Measurements from ENCODE around the gene RAD51B.
"Not testable (repeated sequence)": the region's sequence is repeated elsewhere in the genome, so short reads cannot be mapped to it uniquely, and the experiment has no call there.

RAD51B gene

DNA sequence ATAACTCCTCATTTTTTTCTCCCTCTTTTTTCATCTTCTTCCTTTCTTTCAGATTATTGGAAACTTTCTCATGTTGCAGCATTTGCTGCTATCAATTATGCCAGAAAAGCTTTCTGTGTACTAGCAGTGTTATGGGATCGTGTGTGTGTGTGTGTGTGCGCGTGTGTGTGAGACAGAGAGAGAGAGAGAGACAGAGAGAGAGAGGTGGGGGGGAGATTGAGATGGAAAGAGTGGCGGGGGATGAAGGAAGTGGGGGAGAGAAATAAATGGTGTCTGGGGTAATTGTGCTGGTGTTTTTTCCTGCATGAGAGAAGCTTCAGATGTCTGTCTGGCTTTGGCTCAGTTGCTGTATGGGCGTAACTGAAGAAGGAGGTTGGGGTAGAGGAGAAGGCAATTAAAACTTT is 268.9 kb downstream of the RAD51B start:
- no peak overlapping the region for H3K4me3 ChIP-seq (ENCODE audit: low read length)
- no peak for DNase-seq (ENCODE audit: low read depth, low spot score)

DNA sequence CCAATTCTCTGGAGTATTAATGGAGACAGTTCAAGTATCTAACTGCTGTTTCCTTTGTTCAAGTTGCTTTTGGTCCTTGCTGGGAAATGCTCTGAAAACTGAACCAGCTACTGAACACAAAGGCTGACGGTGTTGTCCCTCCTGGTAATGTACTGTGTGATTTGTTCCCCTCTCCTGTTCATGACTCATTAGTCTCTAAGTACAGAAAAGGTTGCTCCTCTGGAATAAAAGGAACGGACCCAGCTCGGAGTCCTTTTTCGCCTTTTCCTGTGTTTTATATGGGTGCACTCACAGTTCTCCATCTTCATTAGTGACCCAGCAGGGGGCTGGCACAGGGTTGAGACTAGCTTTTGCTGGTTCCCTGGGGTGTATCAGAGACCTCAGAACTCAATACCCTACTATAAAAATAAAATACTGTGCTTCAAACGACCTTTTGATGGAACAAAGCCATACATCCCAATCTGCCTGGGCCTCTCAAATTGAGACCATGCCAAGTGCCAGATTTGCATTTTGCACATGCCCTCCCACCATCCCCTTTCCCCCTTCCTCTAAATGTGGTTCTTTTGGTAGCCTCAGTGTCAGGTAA is 269.7 kb downstream of the RAD51B start:
- no peak for DNase-seq (ENCODE audit: low read depth, low spot score)
- H3K4me3 ChIP-seq (ENCODE audit: low read length) = no peak overlapping the region

DNA sequence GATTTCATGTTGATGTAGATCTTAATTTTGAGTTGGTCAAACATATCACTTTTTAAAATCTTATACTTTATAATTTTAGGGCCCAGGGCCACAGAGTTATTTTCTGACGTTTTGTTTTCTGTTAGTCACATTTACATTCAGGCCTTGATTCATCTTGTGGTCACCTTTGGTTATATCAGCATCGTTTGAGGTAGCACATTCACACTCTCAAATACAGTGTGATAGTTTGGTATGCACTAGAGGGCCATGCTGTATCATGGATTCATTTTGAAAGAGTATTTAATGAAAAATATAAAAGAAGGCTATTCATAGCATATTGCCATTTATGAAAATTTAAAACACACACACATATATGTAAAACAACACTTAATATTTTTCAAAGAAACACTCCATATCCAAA is 274.6 kb downstream of the RAD51B start:
- DNase-seq (ENCODE audit: low read depth, low spot score) = no peak
- H3K4me3 ChIP-seq (ENCODE audit: low read length) = no peak overlapping the region

DNA sequence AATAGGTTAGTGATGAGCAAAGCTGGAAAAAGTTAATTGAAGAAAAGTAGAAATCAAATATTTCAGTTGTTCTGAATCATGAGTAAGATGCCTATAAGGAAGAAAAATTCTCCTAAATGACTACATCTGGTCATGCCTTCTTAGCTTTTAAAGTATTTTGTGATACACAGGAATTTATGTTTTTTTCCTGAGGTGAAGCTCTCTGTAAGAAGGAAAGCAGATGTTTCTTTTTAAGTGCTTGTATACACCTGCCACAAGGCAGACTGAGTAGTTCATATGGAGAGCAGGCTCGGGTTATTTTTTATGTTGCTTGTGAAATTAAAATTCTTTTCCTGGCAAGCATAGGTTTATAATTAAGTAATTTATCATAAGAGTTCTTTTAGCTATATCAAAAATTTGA is 275.2 kb downstream of the RAD51B start:
- H3K4me3 ChIP-seq (ENCODE audit: low read length) = no peak overlapping the region
- no peak for DNase-seq (ENCODE audit: low read depth, low spot score)

DNA sequence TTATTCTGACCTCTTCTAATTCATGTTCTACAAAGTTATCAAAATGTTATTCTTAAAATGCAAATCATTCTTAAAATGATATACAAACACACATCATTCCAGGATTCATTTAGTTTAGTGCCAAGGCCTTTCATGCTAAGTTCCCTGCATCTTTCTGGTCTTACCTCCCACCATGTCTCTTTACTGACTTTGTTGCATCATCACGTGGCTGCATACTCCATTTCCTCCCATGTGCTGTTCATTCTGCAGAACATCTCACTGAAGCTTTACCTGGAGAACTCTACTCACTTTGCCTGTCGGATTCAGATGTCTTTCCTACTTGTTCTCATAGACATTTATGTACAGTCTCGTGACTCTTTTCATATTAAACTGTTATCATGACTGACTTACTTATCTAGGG is 278.1 kb downstream of the RAD51B start:
- H3K4me3 ChIP-seq (ENCODE audit: low read length) = no peak overlapping the region
- DNase-seq (ENCODE audit: low read depth, low spot score) = no peak

DNA sequence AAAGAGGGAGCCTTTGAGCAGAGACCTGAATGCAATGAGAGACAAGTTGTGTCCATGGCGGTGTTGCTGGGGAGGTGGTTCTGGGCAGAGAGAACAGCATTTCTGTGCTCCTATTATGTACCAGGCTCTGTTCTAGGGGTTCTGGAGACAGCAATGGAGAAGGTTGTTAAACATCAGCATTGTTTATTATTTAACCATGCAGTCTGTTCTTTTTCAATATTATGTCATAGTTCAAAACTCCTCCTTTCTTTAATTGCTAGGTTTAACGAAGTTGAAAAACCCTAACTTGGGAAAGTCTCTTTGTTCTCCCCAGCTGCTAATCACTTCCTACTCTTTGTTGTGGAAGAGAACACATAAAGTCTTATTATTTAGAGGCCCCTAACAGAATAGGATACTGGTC is 279.3 kb downstream of the RAD51B start:
- DNase-seq (ENCODE audit: low read depth, low spot score) = no peak
- H3K4me3 ChIP-seq (ENCODE audit: low read length) = no peak overlapping the region

DNA sequence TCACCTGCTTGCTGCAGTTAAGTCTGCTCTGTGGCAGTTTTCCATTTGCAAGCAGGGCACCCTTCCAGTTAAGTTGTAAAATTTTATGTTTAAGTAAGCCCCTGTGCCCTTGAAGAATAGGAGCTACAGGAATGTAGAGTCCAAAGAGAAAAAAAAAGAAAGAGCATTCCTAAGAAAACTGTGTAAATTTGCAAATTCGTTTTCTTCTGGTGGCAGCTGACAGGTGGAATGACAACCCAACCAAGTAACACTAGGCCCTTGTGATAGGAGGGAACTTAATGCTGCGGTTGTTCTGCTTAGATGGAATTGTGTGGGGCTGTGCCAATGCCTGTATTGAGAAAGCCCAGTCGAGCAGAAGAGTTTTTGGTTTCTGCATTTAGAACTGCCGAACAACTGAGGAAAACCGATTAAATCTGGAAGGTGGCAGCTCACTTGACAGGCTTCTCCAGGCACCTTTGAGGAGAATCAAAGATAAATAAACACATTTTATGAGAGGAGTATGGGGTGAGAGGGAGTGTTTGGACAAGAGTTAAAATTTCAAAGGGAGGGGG is 280.0 kb downstream of the RAD51B start:
- DNase-seq (ENCODE audit: low read depth, low spot score) = no peak
- no peak overlapping the region for H3K4me3 ChIP-seq (ENCODE audit: low read length)

DNA sequence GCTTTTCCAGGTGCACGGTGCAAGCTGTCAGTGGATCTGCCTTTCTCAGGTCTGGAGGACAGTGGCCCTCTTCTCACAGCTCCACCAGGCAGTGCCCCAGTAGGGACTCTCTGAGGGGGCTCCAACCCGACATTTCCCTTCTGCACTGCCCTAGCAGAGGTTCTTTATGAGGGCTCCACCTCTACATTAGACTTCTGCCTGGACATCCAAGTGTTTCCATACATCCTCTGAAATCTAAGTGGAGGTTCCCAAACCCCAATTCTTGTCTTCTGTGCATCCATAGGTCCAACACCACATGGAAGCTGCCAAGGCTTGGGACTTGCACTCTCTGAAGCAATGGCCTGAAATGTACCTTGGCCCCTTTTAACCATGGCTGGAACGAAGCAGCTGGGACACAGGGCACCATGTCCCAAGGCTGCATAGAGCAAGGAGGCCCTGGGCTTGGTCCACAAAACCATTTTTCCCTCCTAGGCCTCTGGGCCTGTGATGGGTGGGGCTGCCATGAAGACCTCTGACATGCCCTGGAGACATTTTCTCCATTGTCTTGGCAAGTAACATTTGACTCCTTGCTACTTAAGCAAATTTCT is 282.2 kb downstream of the RAD51B start:
- DNase-seq (ENCODE audit: low read depth, low spot score); H3K4me3 ChIP-seq (ENCODE audit: low read length): not testable (repeated sequence)

DNA sequence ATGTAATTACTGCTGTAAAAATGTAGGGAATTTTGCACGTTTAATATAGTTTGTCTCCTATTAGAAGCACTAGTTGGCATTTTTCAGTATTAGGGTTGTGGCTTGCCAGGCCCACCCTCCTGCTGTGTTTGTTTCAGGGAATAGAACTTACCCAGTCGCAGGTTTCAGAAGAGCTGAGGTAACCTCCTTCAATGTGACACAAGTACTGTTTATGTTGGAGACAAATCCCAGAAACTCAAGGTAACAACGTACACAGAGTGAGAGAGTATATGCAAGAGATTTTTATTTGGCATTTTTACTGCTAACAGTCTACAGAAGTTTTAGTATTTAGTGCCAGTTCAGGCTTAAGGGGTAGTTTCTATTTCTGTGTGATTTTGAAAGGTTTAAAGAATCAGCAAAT is 284.3 kb downstream of the RAD51B start:
- H3K4me3 ChIP-seq (ENCODE audit: low read length) = no peak overlapping the region
- no peak for DNase-seq (ENCODE audit: low read depth, low spot score)

DNA sequence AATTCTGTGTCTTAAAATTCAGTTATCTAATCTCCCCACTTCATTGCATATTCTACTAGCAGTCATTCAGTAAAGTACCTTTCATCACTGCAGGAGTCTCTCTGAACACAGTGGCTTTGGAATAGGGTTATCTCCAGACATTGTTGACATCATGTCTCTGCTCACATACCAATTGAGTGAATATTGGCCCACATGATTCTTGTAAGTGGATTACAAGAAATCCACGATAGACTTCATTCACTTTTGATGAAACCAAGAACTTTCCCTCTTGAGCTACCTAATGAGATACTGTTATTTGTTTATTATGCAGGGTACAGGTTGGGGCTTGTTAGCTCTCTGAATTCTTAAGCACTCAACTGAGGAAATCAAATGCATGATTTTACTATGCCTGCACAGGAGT is 284.9 kb downstream of the RAD51B start:
- DNase-seq (ENCODE audit: low read depth, low spot score) = no peak
- no peak overlapping the region for H3K4me3 ChIP-seq (ENCODE audit: low read length)

DNA sequence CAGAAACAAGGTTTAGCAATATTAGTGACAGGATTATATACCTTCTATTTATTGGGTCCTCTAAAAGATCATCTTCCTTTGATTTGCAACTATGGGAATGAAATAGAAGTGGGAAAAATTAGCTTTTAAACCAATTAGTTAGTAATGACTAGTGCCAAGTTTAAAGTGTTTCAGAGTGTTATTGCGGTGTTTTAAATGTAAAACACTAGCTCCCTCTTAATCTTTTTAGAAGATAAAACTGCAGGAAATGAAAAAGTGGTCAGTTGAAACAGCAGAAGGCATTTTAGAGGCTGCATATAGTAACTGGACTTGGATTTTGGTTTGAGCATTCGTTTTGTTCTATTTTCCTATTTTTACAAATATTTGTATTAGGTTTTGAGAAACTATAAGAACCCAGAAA is 286.2 kb downstream of the RAD51B start:
- no peak for DNase-seq (ENCODE audit: low read depth, low spot score)
- H3K4me3 ChIP-seq (ENCODE audit: low read length) = no peak overlapping the region

DNA sequence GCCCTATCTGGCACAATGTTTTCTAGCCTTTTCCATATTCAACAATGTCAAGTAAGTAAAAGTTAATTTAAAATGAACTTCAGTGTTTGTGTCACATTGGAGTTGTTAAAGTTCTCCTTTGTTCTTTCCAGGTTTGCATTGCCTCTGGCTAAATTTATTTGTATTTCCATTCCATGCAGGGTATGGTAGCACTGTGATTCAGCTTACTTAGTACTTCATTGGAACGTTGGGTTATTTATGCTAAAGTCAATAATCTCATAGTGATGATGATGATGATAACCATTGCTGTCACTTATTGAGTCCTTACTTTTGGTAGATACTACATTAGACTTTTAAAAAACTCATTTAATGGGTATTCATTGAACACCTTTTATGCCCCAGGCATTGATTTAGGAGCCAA is 286.9 kb downstream of the RAD51B start:
- DNase-seq (ENCODE audit: low read depth, low spot score) = no peak
- no peak overlapping the region for H3K4me3 ChIP-seq (ENCODE audit: low read length)

DNA sequence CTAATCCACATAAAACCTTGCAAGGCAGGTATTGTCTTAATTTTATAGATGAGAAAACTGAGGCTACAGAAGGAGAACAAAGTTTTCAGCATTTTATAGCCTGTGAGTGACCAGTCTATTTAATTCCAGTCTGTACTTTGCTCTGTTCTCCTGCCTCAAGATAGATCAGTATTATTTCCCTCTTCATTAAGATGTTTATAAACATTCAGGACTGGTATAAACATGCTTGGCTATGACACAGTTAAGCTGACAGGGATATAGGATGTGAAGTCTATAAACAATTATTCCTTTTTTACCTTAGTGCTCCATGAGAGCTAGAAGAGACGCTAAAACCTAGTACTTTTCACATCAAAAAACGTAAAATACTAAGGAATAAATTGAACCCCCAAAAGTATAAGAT is 287.3 kb downstream of the RAD51B start:
- no peak overlapping the region for H3K4me3 ChIP-seq (ENCODE audit: low read length)
- DNase-seq (ENCODE audit: low read depth, low spot score) = no peak

DNA sequence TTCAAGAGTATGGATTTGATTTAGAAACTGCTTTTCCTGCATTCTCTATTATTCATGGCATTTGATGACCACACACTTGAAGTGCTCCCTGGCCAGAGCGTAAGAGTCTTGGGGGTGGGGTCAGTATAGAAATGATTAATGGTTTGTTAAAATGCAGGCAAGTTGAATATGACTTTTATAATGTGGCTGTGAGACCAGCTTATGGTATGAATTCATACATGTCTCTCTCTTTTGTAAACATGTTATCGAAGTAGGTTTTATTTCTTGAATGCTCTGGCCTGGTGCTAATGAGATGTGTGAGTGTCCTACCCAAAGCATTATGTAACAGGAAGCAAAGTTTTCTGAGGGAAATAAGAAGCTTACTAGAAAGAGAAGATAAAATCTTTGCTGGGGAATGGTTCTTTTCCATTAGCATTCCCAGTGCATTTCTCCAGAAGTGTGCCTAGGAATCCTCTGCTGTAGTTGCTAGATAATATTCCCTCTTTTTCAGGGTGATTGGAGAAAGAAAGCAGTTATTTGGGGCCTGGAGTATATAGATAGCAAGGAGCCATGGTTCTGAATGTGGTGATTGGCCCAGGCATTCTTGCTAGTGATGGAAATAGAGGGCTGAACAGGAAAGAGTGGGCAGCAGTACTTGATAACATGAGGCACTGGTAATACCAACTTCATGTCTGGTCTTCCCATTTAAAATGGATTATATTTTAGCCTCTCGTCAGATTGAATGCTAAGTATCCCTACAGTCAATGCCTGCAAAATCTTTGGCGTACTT is 289.7 kb downstream of the RAD51B start:
- H3K4me3 ChIP-seq (ENCODE audit: low read length) = no peak overlapping the region
- no peak for DNase-seq (ENCODE audit: low read depth, low spot score)

DNA sequence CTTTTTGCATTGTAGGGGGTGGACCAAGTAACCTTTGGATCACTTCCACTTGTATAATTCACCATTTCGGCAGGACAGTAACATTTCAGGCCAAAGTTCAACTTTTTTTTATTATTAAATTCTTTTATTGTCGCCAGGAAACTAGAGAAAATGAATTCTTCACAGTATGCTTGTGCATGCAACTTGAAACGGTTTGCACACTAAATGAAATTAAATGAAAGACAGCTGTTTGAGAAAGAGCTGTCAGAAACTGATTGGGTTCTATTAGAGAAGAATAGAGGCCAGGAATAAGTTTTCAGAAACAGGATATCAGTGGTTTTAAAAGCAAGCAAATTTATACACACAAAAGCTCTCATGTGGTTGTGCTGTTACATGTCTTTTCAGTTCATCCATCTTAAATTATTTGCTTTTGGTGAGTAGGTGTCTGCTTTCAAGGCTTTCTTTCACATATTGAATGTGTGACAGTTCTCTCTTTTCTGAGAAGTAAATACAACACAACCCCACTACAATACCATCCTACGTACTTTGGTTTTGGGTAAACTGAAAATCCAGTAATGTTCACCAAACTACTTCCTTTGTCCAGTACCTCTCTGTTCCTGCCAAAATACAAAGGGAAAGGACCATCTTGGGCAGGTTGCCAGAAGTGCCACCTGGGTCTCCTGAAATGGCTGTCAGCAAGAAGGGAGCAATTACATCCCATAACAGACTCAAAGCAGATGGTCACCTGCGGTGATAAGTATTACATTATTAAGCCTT is 291.7 kb downstream of the RAD51B start:
- H3K4me3 ChIP-seq (ENCODE audit: low read length) = no peak overlapping the region
- DNase-seq (ENCODE audit: low read depth, low spot score) = peak; percentile 15

DNA sequence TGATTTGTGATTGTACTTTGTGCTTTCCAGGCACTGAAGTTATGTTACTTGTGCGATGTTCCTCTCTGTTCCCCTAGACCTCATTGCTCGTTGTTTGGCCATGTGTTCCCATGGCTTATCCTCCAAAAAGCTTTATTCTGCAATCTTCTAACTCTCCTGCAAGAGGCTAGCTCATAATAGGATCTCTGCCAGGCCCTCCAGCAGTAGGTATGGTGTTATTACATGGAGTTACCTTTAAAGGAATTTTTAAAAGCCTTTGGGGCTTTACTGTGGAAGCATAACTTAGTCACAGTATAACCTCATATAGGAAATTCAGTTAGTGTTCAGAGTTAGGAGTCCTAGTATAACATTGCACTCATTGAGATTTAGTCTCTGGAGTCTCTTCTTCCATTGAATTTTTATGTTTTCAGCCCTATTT is 292.3 kb downstream of the RAD51B start:
- DNase-seq (ENCODE audit: low read depth, low spot score) = no peak
- no peak overlapping the region for H3K4me3 ChIP-seq (ENCODE audit: low read length)

DNA sequence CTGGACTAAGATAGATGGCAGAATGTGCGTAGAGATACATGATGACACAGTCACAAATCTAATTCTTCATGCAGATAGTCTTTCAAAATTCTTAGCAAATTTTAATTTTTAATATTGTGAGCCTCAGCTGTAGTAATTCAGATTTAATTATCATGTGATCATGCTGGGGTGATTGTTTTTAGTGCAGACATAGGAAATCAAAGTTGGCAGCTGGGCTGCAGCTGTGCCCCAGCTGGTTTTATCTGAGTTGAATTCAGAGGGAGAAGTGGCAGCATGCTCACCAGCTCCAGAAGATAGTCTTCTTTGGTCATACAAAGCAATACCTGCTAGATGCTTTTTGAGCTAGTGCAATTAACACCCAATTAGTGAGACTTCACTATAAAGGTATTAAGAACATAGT is 292.9 kb downstream of the RAD51B start:
- no peak overlapping the region for H3K4me3 ChIP-seq (ENCODE audit: low read length)
- DNase-seq (ENCODE audit: low read depth, low spot score) = no peak

DNA sequence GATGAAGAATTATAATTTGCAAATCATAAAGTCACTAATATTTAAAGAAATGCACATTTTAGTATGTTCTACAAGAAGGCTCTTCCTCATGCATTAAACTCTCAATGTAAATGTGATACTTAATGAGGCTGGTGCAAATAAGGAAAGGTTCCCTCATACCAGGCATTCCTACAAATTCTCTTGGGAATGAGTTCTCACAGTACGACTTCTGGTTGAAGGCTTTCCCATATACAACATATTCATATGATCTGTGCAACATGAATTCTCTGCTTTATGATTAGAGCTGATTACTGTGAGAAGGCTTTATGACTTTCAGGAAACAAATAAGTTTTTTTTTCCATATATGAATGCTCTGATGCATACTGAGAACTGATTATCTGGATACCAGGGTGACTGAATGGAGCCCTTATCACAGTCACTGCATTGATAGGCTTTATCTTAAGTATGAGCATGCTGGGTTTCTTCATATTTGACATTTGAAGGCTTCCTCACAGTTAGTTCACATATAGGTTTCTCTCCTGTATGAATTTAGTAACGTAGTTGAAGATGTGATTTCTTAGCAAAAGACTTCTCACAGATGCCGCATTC is 293.9 kb downstream of the RAD51B start:
- no peak overlapping the region for H3K4me3 ChIP-seq (ENCODE audit: low read length)
- DNase-seq (ENCODE audit: low read depth, low spot score) = no peak

DNA sequence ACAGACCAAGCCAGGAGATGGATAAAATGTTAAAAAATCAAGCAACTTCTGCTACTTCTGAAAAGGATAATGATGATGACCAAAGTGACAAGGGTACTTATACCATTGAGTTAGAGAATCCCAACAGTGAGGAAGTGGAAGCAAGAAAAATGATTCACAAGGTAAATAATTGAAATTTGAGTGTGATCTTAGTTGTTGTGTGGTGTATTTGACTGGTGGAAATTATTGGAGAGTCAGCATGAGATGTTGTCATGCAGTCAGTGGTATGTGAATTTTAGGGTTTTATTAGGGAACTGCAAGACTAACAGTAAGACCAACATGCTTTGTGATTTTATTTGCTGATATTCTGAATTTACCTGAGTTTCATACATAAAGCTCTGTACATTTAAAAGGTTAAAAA is 296.4 kb downstream of the RAD51B start:
- H3K4me3 ChIP-seq (ENCODE audit: low read length); DNase-seq (ENCODE audit: low read depth, low spot score): not testable (repeated sequence)

Data from Jurkat, Clone E6-1 (cell line).